H1 (cell line): ENCODE measurements around the gene CA5A. TPM values are rescaled to one million over a fixed set of nuclear protein-coding genes. Genes with fewer than 3 reads are reported as not detected.

ENCODE experiments used
- polyA plus RNA-seq, 7 experiments: library from polyadenylated mRNA; depleted of rRNA in 3 of 7; stranded (reverse) in 5 of 7; unstranded in 2 of 7; fragments of >200 nt in 5 of 7; fragments of 200-250 nt in 2 of 7; gene quantifications; 1 replicate in 5 of 7; 2 replicates in 1 of 7; 4 replicates in 1 of 7; pipeline versions ENCODE4 v1.2.1 to v1.2.3, GENCODE V29; 2011 to 2013; ENCODE audit warnings: missing spikeins in 2 of 7, mixed read lengths in 2 of 7
- small RNA-seq: library from polyadenylated mRNA; stranded (forward); fragments of <200 nt; extraction: miRNeasy Mini kit (QIAGEN cat#:217004); gene quantifications from one replicate; pipeline ENCODE3, GENCODE V24; 2013; ENCODE audit not compliant: insufficient read depth
- total RNA-seq: library from RNA; stranded (reverse); fragmentation: NEBNext Ultra II Directional; extraction: Animal tissue kit (Norgen Biotek cat#: 25700); gene quantifications from 2 replicates; pipeline ENCODE4 v1.2.1, GENCODE V29; 2021

Gene CA5A
- total and polyA plus RNA-seq, 2 of the 8 experiments (the other 6 are each of a cell fraction or from before 2014, with no cell fraction given): not detected

Small RNA genes lying within 50 kb of the gene (small RNA-seq; reads per million reads assigned to genes)
- not detected for gene AC127455.1

Other genes with a start within 250 kb of the CA5A start
- 55.6 and 63.9 TPM in 2 replicates for gene KLHDC4, start 170.5 kb downstream of the CA5A start, total RNA-seq
- gene KLHDC4, start 170.5 kb downstream of the CA5A start, polyA plus RNA-seq (2011; rRNA removed): 23.7 and 39.0 TPM in 2 replicates
- gene SLC7A5, start 67.0 kb downstream of the CA5A start, total RNA-seq: 327 and 341 TPM in 2 replicates
- 68.2 and 161 TPM in 2 replicates for gene SLC7A5, start 67.0 kb downstream of the CA5A start, polyA plus RNA-seq (2011; rRNA removed)
- 39.3 and 39.8 TPM in 2 replicates for gene BANP, start 14.9 kb upstream of the CA5A start, total RNA-seq
- gene BANP, start 14.9 kb upstream of the CA5A start, polyA plus RNA-seq (2011; rRNA removed): 25.8 and 29.0 TPM in 2 replicates